Omental fat pad (tissue), 4 donors: ENCODE data around the gene CPHXL2. TPM values are rescaled to one million over a fixed set of nuclear protein-coding genes. Genes with fewer than 3 reads are reported as not detected.

Experiments
- ATAC-seq: fragments of 150-250 bp; one replicate; pipeline ENCODE4 v1.9.1; 2016; ENCODE audit warnings: mild to moderate bottlenecking, moderate library complexity; ENCODE audit not compliant: low FRiP score
- DNase-seq: peaks from one replicate; pipeline ENCODE4 v3.0.0-alpha.2; 2019; ENCODE audit warnings: low spot score
- CTCF ChIP-seq, 3 donors: fragments of 450-650 bp; IDR thresholded peaks; one replicate each; pipeline ENCODE4 v1.5.1; 2016 to 2017; ENCODE audit warnings: antibody characterized with exemption in 3 of 3, mild to moderate bottlenecking in 3 of 3, moderate library complexity in 2 of 3
- total RNA-seq, 4 donors: library from RNA; depleted of rRNA; stranded (reverse); fragments of >200 nt; gene quantifications; one replicate each; pipeline ENCODE4 v1.1.0, GENCODE V29; 2016

Gene CPHXL2
- total RNA-seq, 4 donors from 2014 or later: not detected

GRCh38 chr16:75701361-75701760 lies 24.6 kb upstream of the CPHXL2 start, which contains the start of gene DUXB:
TSS of gene DUXB (minus strand) at chr16:75701461. CDS start at chr16:75701418, 43 bp downstream.
- DNase-seq: no peak
- ATAC-seq: no peak
- no peak for TF ChIP-seq CTCF (IDR thresholded peaks at IDR 0.05)

DNA sequence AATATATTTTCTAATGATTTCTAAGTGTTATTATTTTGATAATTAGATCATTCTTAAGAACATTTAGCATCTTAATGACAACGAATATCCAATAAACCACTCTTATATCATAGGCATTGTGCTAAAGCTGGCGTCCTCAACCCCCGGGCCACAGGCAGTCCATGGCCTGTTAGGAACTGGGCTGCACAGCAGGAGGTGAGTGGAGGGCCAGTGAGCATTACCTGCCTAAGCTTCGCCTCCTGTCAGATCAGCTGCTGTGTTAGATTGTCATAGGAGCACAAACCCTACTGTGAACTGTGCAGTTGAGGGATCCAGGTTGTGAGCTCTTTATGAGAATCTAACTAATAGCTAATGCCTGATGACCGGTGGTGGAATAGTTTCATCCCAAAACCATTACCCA lies 20.8 kb upstream of the CPHXL2 start:
- ATAC-seq: no peak
- DNase-seq: no peak
- no peak for TF ChIP-seq CTCF (IDR thresholded peaks at IDR 0.05)

- ATAC-seq (no peak), DNase-seq (no peak)
- TF ChIP-seq CTCF (IDR thresholded peaks at IDR 0.05): no peak
These were observed 18.9 kb upstream of the CPHXL2 start for GRCh38 chr16:75695708-75696107.

- DNase-seq (no peak), ATAC-seq (no peak)
These were observed 10.6 kb upstream of the CPHXL2 start for GRCh38 chr16:75687361-75687760.

DNA sequence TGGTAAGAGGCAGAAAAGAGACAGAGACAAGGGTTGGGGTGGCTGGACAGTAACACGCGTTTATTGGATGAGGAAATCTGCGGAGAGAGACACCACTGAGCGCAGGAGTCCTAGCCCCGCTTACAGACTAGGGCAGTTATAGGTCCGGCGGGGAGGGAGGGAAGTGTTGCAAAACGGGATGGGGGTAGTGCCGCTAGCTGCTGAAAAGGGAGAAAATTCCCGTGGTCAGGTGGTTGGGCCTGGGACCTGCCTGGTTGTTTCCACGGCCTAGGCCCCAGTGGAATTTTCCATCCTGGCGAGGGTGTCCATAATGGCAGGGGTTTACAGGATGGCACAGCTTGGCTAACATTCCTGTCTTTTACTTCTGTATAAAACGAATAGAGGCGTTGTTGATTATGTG lies 5.5 kb upstream of the CPHXL2 start:
- no peak for TF ChIP-seq CTCF (IDR thresholded peaks at IDR 0.05)
- DNase-seq (no peak), ATAC-seq (no peak)

More at GRCh38 chr16:75687361-75687760, 10.6 kb upstream of the CPHXL2 start:
- no peak for TF ChIP-seq CTCF (IDR thresholded peaks at IDR 0.05)

- TF ChIP-seq CTCF (IDR thresholded peaks at IDR 0.05): no peak
- ATAC-seq (no peak), DNase-seq (no peak)
These were observed 2.6 kb upstream of the CPHXL2 start for GRCh38 chr16:75679366-75679765.

GRCh38 chr16:75667503-75667902 lies 9.3 kb downstream of the CPHXL2 start:
- DNase-seq (no peak), ATAC-seq (no peak)
- TF ChIP-seq CTCF (IDR thresholded peaks at IDR 0.05): no peak
